Measurements from ENCODE around the gene SLC22A23. TPM values are rescaled to one million over a fixed set of nuclear protein-coding genes. Genes with fewer than 3 reads are reported as not detected.

The SLC22A23 gene
- total RNA-seq, 1 experiment from 2014 or later = 6.8 TPM

- no peak for DNase-seq
- Histone ChIP-seq H4K91ac (ENCODE audit: insufficient read length, low read depth, low read length) (no peak overlapping the region), H3K4ac (ENCODE audit: low read depth, low read length) (no peak overlapping the region), H3K9me3 (ENCODE audit: control insufficient read depth, low read depth, low read length) (no peaks in the 10 kb centered on the region), H3T11ph (ENCODE audit: low read length) (no peak overlapping the region), H2BK120ac (ENCODE audit: low read depth, low read length, poor library complexity, severe bottlenecking) (no peak overlapping the region), H3K23ac (ENCODE audit: insufficient read length, low read depth, low read length) (no peak overlapping the region), H4K20me1 (ENCODE audit: control insufficient read depth, insufficient read depth, insufficient read length) (no peaks in the 10 kb centered on the region), H2BK5ac (ENCODE audit: insufficient read length, low read length) (no peak overlapping the region), H3K4me1 (ENCODE audit: insufficient read depth, low read length) (peaks cover 6% of the 10 kb centered on the region), H2AFZ (ENCODE audit: low read length) (no peak overlapping the region), H4K5ac (ENCODE audit: insufficient read length, low read depth, low read length) (no peak overlapping the region), H3K27me3 (ENCODE audit: insufficient read depth, low read length) (no peaks in the 10 kb centered on the region; the same call in 1 of the 2 replicates), H2BK20ac (ENCODE audit: low read depth, low read length, poor library complexity, severe bottlenecking) (no peak overlapping the region), H2BK15ac (ENCODE audit: low read depth, low read length) (no peak overlapping the region), H3K79me1 (ENCODE audit: insufficient read depth, low read depth, low read length, poor library complexity, severe bottlenecking) (peaks cover 8% of the 10 kb centered on the region), H3K23me2 (ENCODE audit: insufficient read length, low read depth, low read length, poor library complexity, severe bottlenecking) (peaks cover 22% of the 10 kb centered on the region), H3K18ac (ENCODE audit: insufficient read length, low read depth, low read length) (no peak overlapping the region), H3K4me2 (ENCODE audit: insufficient read depth, insufficient read length, low read length) (peak overlapping the region; percentile 86), H3K27ac (ENCODE audit: insufficient read length, low read depth, low read length) (no peak overlapping the region), H3K79me2 (ENCODE audit: insufficient read depth, low read length) (peaks cover 41% of the 10 kb centered on the region; the same call in 1 of the 2 replicates), H2BK12ac (ENCODE audit: insufficient read length, low read depth, low read length) (no peak overlapping the region), H4K8ac (replicated peaks; ENCODE audit: insufficient read length, low read depth, low read length) (no peak overlapping the region), H3K9ac (ENCODE audit: extremely low read depth, insufficient read length, low read length) (no peak overlapping the region), H2AK5ac (ENCODE audit: insufficient read length, low read length) (no peak overlapping the region), H3K14ac (ENCODE audit: insufficient read depth, low read length) (no peak overlapping the region), H3K56ac (ENCODE audit: insufficient read length, low read depth, low read length) (no peak overlapping the region)
- Mint-ChIP-seq H3K4me1 (peaks cover 16 to 18% of the 10 kb centered on the region in 2 experiments), H3K4me3 (no peak overlapping the region), H3K9me3 (peaks cover 0 to 3% of the 10 kb centered on the region in 2 experiments; a peak in 1 of 5 replicates), H3K27me3 (ENCODE audit: low read depth) (peaks cover 16% of the 10 kb centered on the region), H3K36me3 (ENCODE audit: insufficient read depth in 1 of 3, low read depth in 3 of 3) (peaks cover 0 to 14% (median 2%) of the 10 kb centered on the region in 3 experiments; a peak in 6 of 7 replicates), H3K27ac (no peak overlapping the region)
- TF ChIP-seq CTCF (conservative IDR thresholded peaks at IDR 0.05) = no peak
- no CpG with 5 or more reads among the region's 5 CpGs for whole genome bisulfite sequencing (ENCODE audit: extremely low coverage, insufficient read length, low lambda C conversion rate)
Observed at GRCh38 chr6:3453413-3454272, 3.2 kb downstream of the SLC22A23 start.
